PFSK-1 (cell line): ENCODE data around the gene TDO2.

ENCODE experiments used
- POLR2AphosphoS5 ChIP-seq: IDR thresholded peaks from 2 replicates; pipeline ENCODE4 v1.6.1; 2012; ENCODE audit warnings: low read depth, mild to moderate bottlenecking, control low read depth, low read length, moderate library complexity
- REST ChIP-seq, 2 experiments: IDR thresholded peaks; 2 replicates each; pipeline versions ENCODE4 v1.6.1 to v1.8.0; 2011 to 2012; ENCODE audit warnings: low read depth in 2 of 2, low read length in 2 of 2, control low read depth in 1 of 2, inconsistent platforms in 1 of 2, mild to moderate bottlenecking in 1 of 2, moderate library complexity in 1 of 2; ENCODE audit not compliant: insufficient read depth in 1 of 2
- TAF1 ChIP-seq: IDR thresholded peaks from 2 replicates; pipeline ENCODE4 v1.6.1; 2012; ENCODE audit warnings: low read length, control low read depth, borderline replicate concordance; ENCODE audit not compliant: insufficient read depth

GRCh38 chr4:155900381-155900780, 3.1 kb upstream of the TDO2 start:
- TF ChIP-seq REST (IDR thresholded peaks at IDR 0.05; ENCODE audit: insufficient read depth in 1 of 2, low read depth in 2 of 2, low read length in 2 of 2) (no peak), TAF1 (no peak), POLR2AphosphoS5 (no peak)
